Prostate gland (tissue), 2 donors: Measurements from ENCODE around the gene EHMT1.

Experiments used
- POLR2A ChIP-seq: fragments of 450-650 bp; IDR thresholded peaks from one replicate; pipeline ENCODE4 v1.6.1; 2016; ENCODE audit warnings: antibody characterized with exemption, mild to moderate bottlenecking
- POLR2AphosphoS5 ChIP-seq: sonication (generic); formaldehyde crosslinking; IDR thresholded peaks from one replicate; pipeline ENCODE4 v1.6.1; 2017; ENCODE audit warnings: antibody characterized with exemption
- TF ChIP-seq, protein P1 (sequence below), 4 experiments: fragments of 200-600 bp in 2 of 4; fragments of 450-650 bp in 2 of 4; sonication (generic) in 2 of 4; IDR thresholded peaks; 1 replicate in 3 of 4; 2 replicates in 1 of 4; pipeline ENCODE4 v1.5.1; 2016 to 2019; ENCODE audit warnings: antibody characterized with exemption in 4 of 4, mild to moderate bottlenecking in 2 of 4, moderate library complexity in 2 of 4

DNA sequence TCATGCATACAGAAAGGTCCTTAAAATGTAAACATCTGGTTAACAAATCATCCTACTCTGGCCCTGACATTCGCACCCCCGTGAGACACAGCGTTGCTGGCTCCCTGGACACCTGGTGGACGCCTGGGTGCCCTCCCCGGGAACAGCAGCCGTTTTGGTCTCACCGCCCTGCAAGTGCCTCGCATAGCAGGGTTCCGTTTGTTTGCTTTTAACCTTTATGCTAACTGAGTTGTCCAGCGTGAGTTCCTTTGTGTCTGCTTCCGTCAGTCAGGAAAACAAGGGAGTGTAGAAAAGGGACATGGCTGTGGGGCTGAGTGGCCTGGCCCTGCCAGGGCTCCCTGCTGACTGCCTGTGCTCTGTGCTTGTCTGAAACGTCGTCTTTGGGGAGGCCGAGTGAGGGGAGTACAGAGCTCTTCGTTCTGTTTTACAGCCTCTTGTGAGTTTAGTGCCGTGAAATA, 166.9 kb downstream of the EHMT1 start:
- peak; percentile 4 for TF ChIP-seq POLR2AphosphoS5
- TF ChIP-seq, protein P1, sequence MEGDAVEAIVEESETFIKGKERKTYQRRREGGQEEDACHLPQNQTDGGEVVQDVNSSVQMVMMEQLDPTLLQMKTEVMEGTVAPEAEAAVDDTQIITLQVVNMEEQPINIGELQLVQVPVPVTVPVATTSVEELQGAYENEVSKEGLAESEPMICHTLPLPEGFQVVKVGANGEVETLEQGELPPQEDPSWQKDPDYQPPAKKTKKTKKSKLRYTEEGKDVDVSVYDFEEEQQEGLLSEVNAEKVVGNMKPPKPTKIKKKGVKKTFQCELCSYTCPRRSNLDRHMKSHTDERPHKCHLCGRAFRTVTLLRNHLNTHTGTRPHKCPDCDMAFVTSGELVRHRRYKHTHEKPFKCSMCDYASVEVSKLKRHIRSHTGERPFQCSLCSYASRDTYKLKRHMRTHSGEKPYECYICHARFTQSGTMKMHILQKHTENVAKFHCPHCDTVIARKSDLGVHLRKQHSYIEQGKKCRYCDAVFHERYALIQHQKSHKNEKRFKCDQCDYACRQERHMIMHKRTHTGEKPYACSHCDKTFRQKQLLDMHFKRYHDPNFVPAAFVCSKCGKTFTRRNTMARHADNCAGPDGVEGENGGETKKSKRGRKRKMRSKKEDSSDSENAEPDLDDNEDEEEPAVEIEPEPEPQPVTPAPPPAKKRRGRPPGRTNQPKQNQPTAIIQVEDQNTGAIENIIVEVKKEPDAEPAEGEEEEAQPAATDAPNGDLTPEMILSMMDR (IDR thresholded peaks at IDR 0.05), result no peak
- TF ChIP-seq POLR2A, result no peak
